Right atrium auricular region (tissue), 2 donors: ENCODE measurements around the gene SF3A2. TPM values are rescaled to one million over a fixed set of nuclear protein-coding genes. Genes with fewer than 3 reads are reported as not detected.
"Not testable (repeated sequence)": the region's sequence is repeated elsewhere in the genome, so short reads cannot be mapped to it uniquely, and the experiment has no call there.

Experiments
- DNase-seq: peaks from one replicate; pipeline ENCODE4 v3.0.0-alpha.2; 2019; ENCODE audit warnings: low spot score
- H3K27ac ChIP-seq, 2 donors: fragments of 200-600 bp; sonication (generic); 1 replicate in 1 of 2; 2 replicates in 1 of 2; pipeline ENCODE4 v1.5.1; 2016 to 2019
- H3K27me3 ChIP-seq, 2 donors: fragments of 200-600 bp; sonication (generic); one replicate each; pipeline versions ENCODE4 v1.5.1 to v1.6.0; 2017 to 2019
- H3K36me3 ChIP-seq: fragments of 200-600 bp; sonication (generic); one replicate; pipeline ENCODE4 v1.5.1; 2016
- H3K4me1 ChIP-seq, 2 donors: fragments of 200-600 bp; sonication (generic); one replicate each; pipeline versions ENCODE4 v1.5.1 to v1.6.0; 2017 to 2019
- H3K4me3 ChIP-seq, 2 donors: fragments of 200-600 bp; sonication (generic); 1 replicate in 1 of 2; 2 replicates in 1 of 2; pipeline ENCODE4 v1.5.1; 2017 to 2019; ENCODE audit warnings: mild to moderate bottlenecking in 1 of 2, moderate library complexity in 1 of 2
- H3K9me3 ChIP-seq, 2 donors: fragments of 200-600 bp; sonication (generic); one replicate each; pipeline ENCODE4 v1.5.1; 2019
- total RNA-seq, 2 donors: library from RNA; depleted of rRNA; stranded (reverse); fragments of >200 nt; gene quantifications; one replicate each; pipeline ENCODE4 v1.1.0, GENCODE V29; 2016
- TF ChIP-seq, protein P1 (sequence below), 2 donors: fragments of 200-600 bp; sonication (generic); IDR thresholded peaks; one replicate each; pipeline ENCODE4 v1.5.1; 2019; ENCODE audit warnings: antibody characterized with exemption in 2 of 2

The SF3A2 gene
- total RNA-seq, 2 donors from 2014 or later: 17.3 to 30.4 TPM

DNA sequence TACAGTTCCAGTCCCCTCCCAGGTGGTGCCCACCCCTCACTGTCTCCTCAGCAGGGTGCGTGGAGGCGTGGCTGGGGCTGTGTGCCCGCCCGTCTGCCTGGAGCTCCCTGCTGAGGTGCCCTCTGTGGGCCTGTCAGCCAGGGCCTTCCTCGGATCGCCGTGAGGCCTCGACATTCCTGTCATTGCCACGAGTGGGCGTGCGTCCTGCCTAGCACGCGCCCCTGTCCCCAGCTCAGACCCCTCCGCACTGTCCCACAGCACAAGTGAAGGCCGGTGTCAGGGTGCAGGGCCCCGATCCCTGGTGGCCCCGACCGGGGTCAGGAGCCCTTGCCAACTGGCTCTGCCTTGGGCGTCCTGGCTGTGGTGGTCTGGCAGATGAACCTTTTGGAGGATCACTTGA lies 40.7 kb upstream of the SF3A2 start:
- Histone ChIP-seq H3K36me3 (peaks cover 58% of the 10 kb centered on the region), H3K27me3 (no peaks in the 10 kb centered on the region), H3K4me1 (peaks cover 0 to 13% of the 10 kb centered on the region in 2 donors), H3K4me3 (no peak overlapping the region), H3K27ac (no peak overlapping the region), H3K9me3 (no peaks in the 10 kb centered on the region)
- DNase-seq: no peak
- TF ChIP-seq, protein P1, sequence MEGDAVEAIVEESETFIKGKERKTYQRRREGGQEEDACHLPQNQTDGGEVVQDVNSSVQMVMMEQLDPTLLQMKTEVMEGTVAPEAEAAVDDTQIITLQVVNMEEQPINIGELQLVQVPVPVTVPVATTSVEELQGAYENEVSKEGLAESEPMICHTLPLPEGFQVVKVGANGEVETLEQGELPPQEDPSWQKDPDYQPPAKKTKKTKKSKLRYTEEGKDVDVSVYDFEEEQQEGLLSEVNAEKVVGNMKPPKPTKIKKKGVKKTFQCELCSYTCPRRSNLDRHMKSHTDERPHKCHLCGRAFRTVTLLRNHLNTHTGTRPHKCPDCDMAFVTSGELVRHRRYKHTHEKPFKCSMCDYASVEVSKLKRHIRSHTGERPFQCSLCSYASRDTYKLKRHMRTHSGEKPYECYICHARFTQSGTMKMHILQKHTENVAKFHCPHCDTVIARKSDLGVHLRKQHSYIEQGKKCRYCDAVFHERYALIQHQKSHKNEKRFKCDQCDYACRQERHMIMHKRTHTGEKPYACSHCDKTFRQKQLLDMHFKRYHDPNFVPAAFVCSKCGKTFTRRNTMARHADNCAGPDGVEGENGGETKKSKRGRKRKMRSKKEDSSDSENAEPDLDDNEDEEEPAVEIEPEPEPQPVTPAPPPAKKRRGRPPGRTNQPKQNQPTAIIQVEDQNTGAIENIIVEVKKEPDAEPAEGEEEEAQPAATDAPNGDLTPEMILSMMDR (IDR thresholded peaks at IDR 0.05): no peak

DNA sequence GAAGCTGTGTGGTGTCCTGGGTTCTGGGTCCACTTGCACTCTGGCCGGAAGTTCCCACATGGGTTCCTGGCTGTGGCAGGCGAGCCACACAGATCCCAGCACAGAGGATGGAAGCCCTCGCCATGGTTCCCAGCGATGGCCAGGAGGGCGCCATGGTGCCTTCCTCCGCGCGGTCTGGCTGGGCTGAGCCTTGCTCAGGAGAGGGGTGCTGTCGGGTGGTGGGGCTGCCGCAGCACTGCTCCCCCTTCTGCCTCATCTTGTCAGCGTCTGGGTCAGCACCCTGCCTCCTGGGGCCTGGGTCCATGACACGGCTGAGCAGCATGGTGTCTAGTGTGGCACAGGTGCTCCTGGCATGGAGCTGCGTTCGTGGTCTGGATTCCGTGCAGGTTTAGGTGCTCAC lies 39.4 kb upstream of the SF3A2 start:
- DNase-seq: no peak
- Histone ChIP-seq H3K36me3 (peaks cover 45% of the 10 kb centered on the region), H3K4me3 (no peak overlapping the region), H3K9me3 (no peaks in the 10 kb centered on the region), H3K27ac (no peak overlapping the region), H3K27me3 (no peaks in the 10 kb centered on the region), H3K4me1 (peaks cover 0 to 13% of the 10 kb centered on the region in 2 donors)
- TF ChIP-seq, protein P1 (IDR thresholded peaks at IDR 0.05): no peak

DNA sequence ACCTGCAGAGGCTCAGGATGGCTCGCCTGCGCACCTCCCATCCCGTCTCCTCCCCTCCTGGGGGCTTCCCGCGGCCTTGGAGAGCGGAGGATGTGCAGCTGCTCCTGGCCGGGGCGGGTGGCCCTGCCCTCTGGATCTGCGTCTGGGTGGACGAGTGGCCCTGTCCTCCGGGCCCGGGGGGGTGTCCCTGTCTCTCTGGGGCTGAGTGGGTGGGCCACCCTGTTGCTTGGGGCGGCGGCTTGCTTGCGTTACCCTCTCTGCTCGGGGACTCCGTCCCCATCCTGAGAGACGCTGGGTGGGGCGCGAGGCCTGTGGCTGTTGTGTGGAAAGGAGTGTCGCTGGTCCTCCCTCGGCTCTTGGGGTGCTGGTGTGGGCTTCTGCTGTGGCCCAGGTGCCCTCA lies 38.3 kb upstream of the SF3A2 start:
- peaks cover 0 to 13% of the 10 kb centered on the region in 2 donors for H3K4me1 ChIP-seq

DNA sequence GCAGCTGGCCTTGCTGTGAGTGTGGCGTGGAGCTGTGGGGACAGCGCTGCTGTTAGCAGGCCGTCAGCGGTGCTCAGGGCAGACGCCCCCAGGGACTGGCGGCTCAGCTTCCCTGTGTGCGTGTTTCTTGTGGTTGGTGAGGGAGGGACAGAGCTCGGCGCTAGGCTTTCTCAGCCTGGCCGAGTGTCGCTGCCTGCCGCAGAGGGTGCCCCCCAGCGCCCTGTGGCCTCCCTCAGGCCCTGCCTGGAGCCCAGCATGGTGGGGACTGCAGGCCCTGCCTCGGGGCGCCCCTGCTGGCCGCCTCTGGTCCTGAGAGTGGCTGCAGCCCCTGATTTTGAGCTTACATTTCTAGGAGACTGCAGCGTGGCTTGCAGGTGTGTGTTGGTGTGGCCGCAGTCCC lies 37.4 kb upstream of the SF3A2 start:
- TF ChIP-seq, protein P1 (IDR thresholded peaks at IDR 0.05): peak in 1 of 2 donors; percentile 55
- Histone ChIP-seq H3K4me1 (peaks cover 0 to 17% of the 10 kb centered on the region in 2 donors), H3K27me3 (no peaks in the 10 kb centered on the region), H3K36me3 (peaks cover 38% of the 10 kb centered on the region), H3K9me3 (no peaks in the 10 kb centered on the region), H3K4me3 (no peak overlapping the region), H3K27ac (no peak overlapping the region)
- no peak for DNase-seq

More for the DNA sequence above, 38.3 kb upstream of the SF3A2 start:
- TF ChIP-seq, protein P1 (IDR thresholded peaks at IDR 0.05): no peak
- H3K36me3 ChIP-seq: peaks cover 47% of the 10 kb centered on the region
- H3K9me3 ChIP-seq: no peaks in the 10 kb centered on the region
- H3K4me3 ChIP-seq: no peak overlapping the region
- no peaks in the 10 kb centered on the region for H3K27me3 ChIP-seq
- no peak overlapping the region for H3K27ac ChIP-seq
- no peak for DNase-seq

DNA sequence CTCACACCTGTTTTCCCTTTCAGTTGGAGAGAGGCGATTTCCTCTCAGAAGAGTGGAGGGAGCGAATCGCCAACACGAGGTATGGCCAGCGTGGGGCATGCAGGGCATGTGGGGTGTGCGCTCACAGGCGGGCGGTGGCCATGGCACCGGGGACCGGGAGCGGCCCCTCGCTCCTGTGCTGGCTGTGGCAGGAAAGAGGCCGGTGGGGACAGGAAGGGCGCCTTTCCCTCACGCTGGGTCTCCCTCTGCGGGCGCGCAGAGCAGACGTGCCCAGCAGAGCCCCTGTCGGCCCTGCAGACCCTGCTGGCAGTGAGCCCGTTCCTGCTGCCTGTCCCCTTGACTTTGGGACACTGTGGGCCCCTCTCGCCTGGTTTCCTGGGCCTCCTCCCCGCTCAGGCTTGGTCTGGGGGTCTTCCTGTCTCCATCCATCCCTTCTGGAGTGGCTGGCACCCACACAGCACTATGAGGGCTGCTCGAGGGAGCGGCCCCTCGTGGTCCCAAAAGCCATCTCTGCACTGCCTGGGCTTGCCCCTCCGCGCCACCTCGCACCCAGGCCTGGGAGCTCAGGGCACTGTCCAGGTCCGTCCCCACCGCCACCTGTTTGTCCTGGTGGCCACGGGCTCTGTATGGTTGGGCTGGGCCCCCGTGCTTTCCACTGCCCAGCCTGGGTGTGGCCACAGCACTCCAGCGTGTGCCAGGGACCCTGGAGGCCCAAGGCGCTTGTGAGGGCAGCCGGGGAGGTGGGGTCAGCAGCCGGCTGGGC lies 36.6 kb upstream of the SF3A2 start:
- Histone ChIP-seq H3K27me3 (no peaks in the 10 kb centered on the region), H3K27ac (no peak overlapping the region), H3K4me3 (no peak overlapping the region), H3K4me1 (peaks cover 0 to 22% of the 10 kb centered on the region in 2 donors), H3K36me3 (peaks cover 30% of the 10 kb centered on the region), H3K9me3 (no peaks in the 10 kb centered on the region)
- no peak for DNase-seq
- TF ChIP-seq, protein P1 (IDR thresholded peaks at IDR 0.05): no peak

DNA sequence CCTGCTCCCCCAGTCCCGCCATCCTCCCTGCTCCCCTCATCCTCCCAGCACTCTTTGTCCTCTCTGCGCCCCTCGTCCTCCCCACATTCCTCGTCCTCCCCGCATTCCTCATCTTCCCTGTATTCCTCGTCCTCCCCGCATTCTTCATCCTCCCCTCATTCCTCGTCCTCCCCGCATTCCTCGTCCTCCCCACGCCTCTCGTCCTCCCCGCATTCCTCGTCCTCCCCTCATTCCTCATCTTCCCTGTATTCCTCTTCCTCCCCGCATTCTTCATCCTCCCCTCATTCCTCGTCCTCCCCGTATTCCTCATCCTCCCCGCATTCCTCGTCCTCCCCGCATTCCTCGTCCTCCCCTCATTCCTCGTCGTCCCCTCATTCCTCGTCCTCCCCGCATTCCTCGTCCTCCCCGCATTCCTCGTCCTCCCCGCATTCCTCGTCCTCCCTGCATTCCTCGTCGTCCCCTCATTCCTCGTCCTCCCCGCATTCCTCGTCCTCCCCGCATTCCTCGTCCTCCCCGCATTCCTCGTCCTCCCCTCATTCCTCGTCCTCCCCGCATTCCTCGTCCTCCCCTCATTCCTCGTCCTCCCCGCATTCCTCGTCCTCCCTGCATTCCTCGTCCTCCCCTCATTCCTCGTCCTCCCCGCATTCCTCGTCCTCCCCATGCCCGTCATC lies 35.9 kb upstream of the SF3A2 start:
- not testable (repeated sequence) for H3K27ac ChIP-seq

More for the DNA sequence above, 35.9 kb upstream of the SF3A2 start:
- not testable (repeated sequence) for H3K9me3 ChIP-seq, H3K4me3 ChIP-seq, DNase-seq, H3K27me3 ChIP-seq
- Histone ChIP-seq H3K36me3 (peaks cover 23% of the 10 kb centered on the region), H3K4me1 (peaks cover 0 to 22% of the 10 kb centered on the region in 2 donors)
